ENCODE results near the gene IGFN1. TPM values are rescaled to one million over a fixed set of nuclear protein-coding genes. Genes with fewer than 3 reads are reported as not detected.

The IGFN1 gene
- total and polyA plus RNA-seq, 4 donors: 0.03 to 0.14 (median 0.08) TPM; not detected in 1

GRCh38 chr1:201214886-201215285 is 24.3 kb downstream of the IGFN1 start (continued):
- TF ChIP-seq GABPA (IDR thresholded peaks at IDR 0.05 in 1 of 2, conservative IDR thresholded peaks at IDR 0.05 in 1 of 2) (no peak), MAX (IDR thresholded peaks at IDR 0.05) (no peak), FOXA2 (IDR thresholded peaks at IDR 0.05) (no peak), RAD21 (IDR thresholded peaks at IDR 0.05) (no peak), JUND (IDR thresholded peaks at IDR 0.05) (no peak)

GRCh38 chr1:201215531-201216357 is 25.1 kb downstream of the IGFN1 start:
- DNase-seq (ENCODE audit: low spot score): no peak
- H3K27me3 ChIP-seq (ENCODE audit: control insufficient read depth in 4 of 4, insufficient read depth in 4 of 4, low read length in 3 of 4): peaks cover 0 to 3% (median 0%) of the 10 kb centered on the region in 4 donors
- H3K36me3 ChIP-seq (ENCODE audit: control insufficient read depth in 4 of 4, insufficient read depth in 3 of 4, low read depth in 1 of 4, low read length in 3 of 4): no peaks in the 10 kb centered on the region
- H3K4me3 ChIP-seq (ENCODE audit: low read depth in 1 of 3, low read length in 3 of 3): no peak overlapping the region
- no peaks in the 10 kb centered on the region for H3K9me3 ChIP-seq (ENCODE audit: control insufficient read depth in 4 of 4, low read length in 3 of 4)
- H3K4me1 ChIP-seq (ENCODE audit: control insufficient read depth in 4 of 4, insufficient read depth in 4 of 4, low read length in 3 of 4): no peaks in the 10 kb centered on the region
- WGBS: 93% methylated on average over 12 of the region's 12 CpGs
- H3K9ac ChIP-seq (ENCODE audit: low read depth in 1 of 2, low read length in 2 of 2): no peak overlapping the region
- no peak overlapping the region for H3K27ac ChIP-seq (ENCODE audit: low read depth in 1 of 2, low read length in 2 of 2)
- no peak for TF ChIP-seq ATF3 (IDR thresholded peaks at IDR 0.05)
- no peak for TF ChIP-seq CTCF (IDR thresholded peaks at IDR 0.05; ENCODE audit: low read depth, low read length, missing input control)
- no peak for TF ChIP-seq RXRA (IDR thresholded peaks at IDR 0.05)
- no peak for TF ChIP-seq EGR1 (IDR thresholded peaks at IDR 0.05; ENCODE audit: low read depth in 2 of 2)

GRCh38 chr1:201216395-201217085 is 25.9 kb downstream of the IGFN1 start:
- Histone ChIP-seq H3K9ac (ENCODE audit: low read depth in 1 of 2, low read length in 2 of 2) (no peak overlapping the region), H3K27me3 (ENCODE audit: control insufficient read depth in 4 of 4, insufficient read depth in 4 of 4, low read length in 3 of 4) (peaks cover 0 to 3% (median 0%) of the 10 kb centered on the region in 4 donors), H3K36me3 (ENCODE audit: control insufficient read depth in 4 of 4, insufficient read depth in 3 of 4, low read depth in 1 of 4, low read length in 3 of 4) (no peaks in the 10 kb centered on the region), H3K4me3 (ENCODE audit: low read depth in 1 of 3, low read length in 3 of 3) (no peak overlapping the region), H3K9me3 (ENCODE audit: control insufficient read depth in 4 of 4, low read length in 3 of 4) (no peaks in the 10 kb centered on the region), H3K27ac (ENCODE audit: low read depth in 1 of 2, low read length in 2 of 2) (no peak overlapping the region), H3K4me1 (ENCODE audit: control insufficient read depth in 4 of 4, insufficient read depth in 4 of 4, low read length in 3 of 4) (peaks cover 0 to 1% (median 0%) of the 10 kb centered on the region in 4 donors)
- 85% methylated on average over 20 of the region's 20 CpGs for WGBS
- no peak for DNase-seq (ENCODE audit: low spot score)
- TF ChIP-seq YY1 (IDR thresholded peaks at IDR 0.05) (no peak), RXRA (IDR thresholded peaks at IDR 0.05) (no peak), FOXA2 (IDR thresholded peaks at IDR 0.05) (no peak), EGR1 (IDR thresholded peaks at IDR 0.05; ENCODE audit: low read depth in 2 of 2) (no peak), REST (IDR thresholded peaks at IDR 0.05) (no peak), MAX (IDR thresholded peaks at IDR 0.05) (no peak), JUND (IDR thresholded peaks at IDR 0.05) (no peak)
